GM23338 (cell line): ENCODE data around the gene ACTMAP. TPM values are rescaled to one million over a fixed set of nuclear protein-coding genes. Genes with fewer than 3 reads are reported as not detected.

ENCODE experiments used
- ATAC-seq: fragments of 200-7000 bp; cut with Tn5 transposase; 3 replicates; pipeline ENCODE4 v1.9.1; 2020
- DNase-seq: peaks from one replicate; pipeline ENCODE4 v3.0.0-alpha.2; 2015; ENCODE audit warnings: low spot score
- H2AFZ ChIP-seq: fragments of 200-600 bp; sonication (generic); 2 replicates; pipeline ENCODE4 v1.8.0; 2016; ENCODE audit warnings: antibody characterized with exemption, mild to moderate bottlenecking, moderate library complexity
- H3F3A ChIP-seq: fragments of 200-600 bp; sonication (generic); replicated peaks from 2 replicates; pipeline ENCODE4 v1.8.0; 2017; ENCODE audit warnings: antibody characterized with exemption, mixed run types, low read depth
- H3K27ac ChIP-seq: fragments of 200-600 bp; sonication (generic); 2 replicates; pipeline ENCODE4 v1.6.1; 2016; ENCODE audit warnings: low read depth
- H3K27me3 ChIP-seq: fragments of 200-600 bp; sonication (generic); 2 replicates; pipeline ENCODE4 v1.8.0; 2016; ENCODE audit warnings: mild to moderate bottlenecking, mixed run types, moderate library complexity; ENCODE audit not compliant: insufficient read depth
- H3K36me3 ChIP-seq: fragments of 200-600 bp; sonication (generic); 2 replicates; pipeline ENCODE4 v1.8.0; 2016; ENCODE audit warnings: mild to moderate bottlenecking; ENCODE audit not compliant: insufficient read depth
- H3K4me1 ChIP-seq: fragments of 200-600 bp; sonication (generic); 2 replicates; pipeline ENCODE4 v1.8.0; 2016; ENCODE audit warnings: mild to moderate bottlenecking, moderate library complexity; ENCODE audit not compliant: insufficient read depth
- H3K4me2 ChIP-seq: fragments of 200-600 bp; sonication (generic); 2 replicates; pipeline ENCODE4 v1.7.1; 2017; ENCODE audit warnings: mixed run types
- H3K4me3 ChIP-seq: fragments of 200-600 bp; sonication (generic); 2 replicates; pipeline ENCODE4 v1.6.1; 2016; ENCODE audit warnings: mixed run types
- H3K79me2 ChIP-seq: fragments of 200-600 bp; sonication (generic); replicated peaks from 2 replicates; pipeline ENCODE4 v1.8.0; 2017; ENCODE audit warnings: mild to moderate bottlenecking; ENCODE audit not compliant: insufficient read depth
- H3K9me2 ChIP-seq: fragments of 200-600 bp; sonication (generic); 2 replicates; pipeline ENCODE4 v1.8.0; 2017; ENCODE audit not compliant: insufficient read depth
- H4K20me1 ChIP-seq: fragments of 200-600 bp; sonication (generic); replicated peaks from 2 replicates; pipeline ENCODE4 v1.8.0; 2017; ENCODE audit warnings: mild to moderate bottlenecking; ENCODE audit not compliant: insufficient read depth
- H3K27ac Mint-ChIP-seq: 2 replicates; pipeline ENCODE4 v1.8.0; 2020; ENCODE audit warnings: inconsistent platforms, mild to moderate bottlenecking, moderate library complexity, mixed read lengths
- H3K27me3 Mint-ChIP-seq: 3 replicates; pipeline ENCODE4 v1.8.0; 2022; ENCODE audit warnings: low read depth, mild to moderate bottlenecking, moderate library complexity, mixed read lengths, inconsistent platforms; ENCODE audit not compliant: insufficient read depth, poor library complexity
- H3K36me3 Mint-ChIP-seq: 3 replicates; pipeline ENCODE4 v1.8.0; 2021; ENCODE audit warnings: low read depth, mild to moderate bottlenecking, inconsistent platforms, moderate library complexity, mixed read lengths
- H3K4me1 Mint-ChIP-seq: 3 replicates; pipeline ENCODE4 v1.8.0; 2020; ENCODE audit warnings: mild to moderate bottlenecking, inconsistent platforms, mixed read lengths
- H3K4me3 Mint-ChIP-seq: 3 replicates; pipeline ENCODE4 v1.8.0; 2021; ENCODE audit warnings: moderate library complexity, mild to moderate bottlenecking, inconsistent platforms, mixed read lengths
- H3K9me3 Mint-ChIP-seq: 3 replicates; pipeline ENCODE4 v1.8.0; 2020; ENCODE audit warnings: moderate library complexity, mild to moderate bottlenecking, inconsistent platforms, mixed read lengths
- CREB1 ChIP-seq: fragments of 250-450 bp; sonication (Bioruptor Pico); IDR thresholded peaks from 2 replicates; pipeline ENCODE4 v1.5.0; 2020; ENCODE audit warnings: low read depth, mild to moderate bottlenecking, moderate library complexity
- ETS1 ChIP-seq: IDR thresholded peaks from 2 replicates; pipeline ENCODE4 v1.6.1; 2016; ENCODE audit warnings: antibody characterized with exemption
- EZH2 ChIP-seq: fragments of 200-600 bp; sonication (generic); IDR thresholded peaks from one replicate; pipeline ENCODE4 v1.8.0; 2017; ENCODE audit warnings: antibody characterized with exemption, mild to moderate bottlenecking, low read depth; ENCODE audit not compliant: unreplicated experiment
- EZH2phosphoT487 ChIP-seq: fragments of 200-600 bp; sonication (generic); IDR thresholded peaks from one replicate; pipeline ENCODE4 v1.8.1; 2018; ENCODE audit warnings: antibody characterized with exemption; ENCODE audit not compliant: unreplicated experiment
- JUNB ChIP-seq: IDR thresholded peaks from one replicate; pipeline ENCODE4 v1.6.1; 2016; ENCODE audit warnings: antibody characterized with exemption; ENCODE audit not compliant: unreplicated experiment
- NANOG ChIP-seq: IDR thresholded peaks from 2 replicates; pipeline ENCODE4 v1.6.1; 2016; ENCODE audit warnings: antibody characterized with exemption, borderline replicate concordance
- POLR2AphosphoS5 ChIP-seq: IDR thresholded peaks from 2 replicates; pipeline ENCODE4 v1.6.1; 2016; ENCODE audit warnings: antibody characterized with exemption, low read depth
- STAT1 ChIP-seq: IDR thresholded peaks from one replicate; pipeline ENCODE4 v1.6.1; 2016; ENCODE audit warnings: antibody characterized with exemption; ENCODE audit not compliant: unreplicated experiment
- ZNF114 ChIP-seq: fragments of 250-450 bp; sonication (Bioruptor Pico); IDR thresholded peaks from 2 replicates; pipeline ENCODE4 v1.5.0; 2020; ENCODE audit warnings: mild to moderate bottlenecking, moderate library complexity
- ZNF331 ChIP-seq: fragments of 250-450 bp; sonication (Bioruptor Pico); IDR thresholded peaks from 2 replicates; pipeline ENCODE4 v1.5.0; 2020; ENCODE audit warnings: low read depth, mild to moderate bottlenecking, moderate library complexity
- ZNF462 ChIP-seq: fragments of 250-450 bp; sonication (Bioruptor Pico); IDR thresholded peaks from 2 replicates; pipeline ENCODE4 v1.5.0; 2020; ENCODE audit warnings: mild to moderate bottlenecking, moderate library complexity
- polyA plus RNA-seq: library from polyadenylated mRNA; unstranded; fragments of >200 nt; fragmentation: Nextera tagmentation; extraction: Ambion mirVana; gene quantifications from 2 replicates; pipeline ENCODE4 v1.2.1, GENCODE V29; 2016
- total RNA-seq: library from RNA; depleted of rRNA; stranded (reverse); fragments of >200 nt; shearing (Covaris generic); gene quantifications from 2 replicates; pipeline ENCODE4 v1.2.3, GENCODE V29; 2014
- TF ChIP-seq, protein P1 (sequence below): IDR thresholded peaks from one replicate; pipeline ENCODE4 v1.6.1; 2018; ENCODE audit warnings: antibody characterized with exemption; ENCODE audit not compliant: unreplicated experiment
- TF ChIP-seq, protein P2 (sequence below), 2 experiments: fragments of 200-600 bp in 1 of 2; sonication (generic) in 1 of 2; conservative IDR thresholded peaks; 2 replicates each; pipeline versions ENCODE4 v1.5.1 to v1.6.1; 2016 to 2017; ENCODE audit warnings: antibody characterized with exemption in 2 of 2, low read depth in 2 of 2, mild to moderate bottlenecking in 2 of 2, moderate library complexity in 1 of 2

The ACTMAP gene
- total and polyA plus RNA-seq, 2 experiments from 2014 or later = 14.9 to 16.7 TPM

- H3K4me2 ChIP-seq = no peak overlapping the region
- peaks cover 8% of the 10 kb centered on the region for H3K4me1 Mint-ChIP-seq
- H4K20me1 ChIP-seq = peaks cover 6% of the 10 kb centered on the region; the same call in 1 of the 2 replicates
- no peaks in the 10 kb centered on the region for H3K9me2 ChIP-seq
- no peaks in the 10 kb centered on the region for H3K9me3 Mint-ChIP-seq
- TF ChIP-seq ZNF331 (CRISPR knock-in tag) (no peak), ZNF462 (CRISPR knock-in tag) (no peak), ETS1 (no peak), POLR2AphosphoS5 (no peak), ZNF114 (CRISPR knock-in tag) (no peak), NANOG (no peak), EZH2 (no peak), EZH2phosphoT487 (no peak), CREB1 (CRISPR knock-in tag) (no peak), STAT1 (no peak), JUNB (no peak)
- TF ChIP-seq, protein P1, sequence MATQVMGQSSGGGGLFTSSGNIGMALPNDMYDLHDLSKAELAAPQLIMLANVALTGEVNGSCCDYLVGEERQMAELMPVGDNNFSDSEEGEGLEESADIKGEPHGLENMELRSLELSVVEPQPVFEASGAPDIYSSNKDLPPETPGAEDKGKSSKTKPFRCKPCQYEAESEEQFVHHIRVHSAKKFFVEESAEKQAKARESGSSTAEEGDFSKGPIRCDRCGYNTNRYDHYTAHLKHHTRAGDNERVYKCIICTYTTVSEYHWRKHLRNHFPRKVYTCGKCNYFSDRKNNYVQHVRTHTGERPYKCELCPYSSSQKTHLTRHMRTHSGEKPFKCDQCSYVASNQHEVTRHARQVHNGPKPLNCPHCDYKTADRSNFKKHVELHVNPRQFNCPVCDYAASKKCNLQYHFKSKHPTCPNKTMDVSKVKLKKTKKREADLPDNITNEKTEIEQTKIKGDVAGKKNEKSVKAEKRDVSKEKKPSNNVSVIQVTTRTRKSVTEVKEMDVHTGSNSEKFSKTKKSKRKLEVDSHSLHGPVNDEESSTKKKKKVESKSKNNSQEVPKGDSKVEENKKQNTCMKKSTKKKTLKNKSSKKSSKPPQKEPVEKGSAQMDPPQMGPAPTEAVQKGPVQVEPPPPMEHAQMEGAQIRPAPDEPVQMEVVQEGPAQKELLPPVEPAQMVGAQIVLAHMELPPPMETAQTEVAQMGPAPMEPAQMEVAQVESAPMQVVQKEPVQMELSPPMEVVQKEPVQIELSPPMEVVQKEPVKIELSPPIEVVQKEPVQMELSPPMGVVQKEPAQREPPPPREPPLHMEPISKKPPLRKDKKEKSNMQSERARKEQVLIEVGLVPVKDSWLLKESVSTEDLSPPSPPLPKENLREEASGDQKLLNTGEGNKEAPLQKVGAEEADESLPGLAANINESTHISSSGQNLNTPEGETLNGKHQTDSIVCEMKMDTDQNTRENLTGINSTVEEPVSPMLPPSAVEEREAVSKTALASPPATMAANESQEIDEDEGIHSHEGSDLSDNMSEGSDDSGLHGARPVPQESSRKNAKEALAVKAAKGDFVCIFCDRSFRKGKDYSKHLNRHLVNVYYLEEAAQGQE = no peak
- TF ChIP-seq, protein P2, sequence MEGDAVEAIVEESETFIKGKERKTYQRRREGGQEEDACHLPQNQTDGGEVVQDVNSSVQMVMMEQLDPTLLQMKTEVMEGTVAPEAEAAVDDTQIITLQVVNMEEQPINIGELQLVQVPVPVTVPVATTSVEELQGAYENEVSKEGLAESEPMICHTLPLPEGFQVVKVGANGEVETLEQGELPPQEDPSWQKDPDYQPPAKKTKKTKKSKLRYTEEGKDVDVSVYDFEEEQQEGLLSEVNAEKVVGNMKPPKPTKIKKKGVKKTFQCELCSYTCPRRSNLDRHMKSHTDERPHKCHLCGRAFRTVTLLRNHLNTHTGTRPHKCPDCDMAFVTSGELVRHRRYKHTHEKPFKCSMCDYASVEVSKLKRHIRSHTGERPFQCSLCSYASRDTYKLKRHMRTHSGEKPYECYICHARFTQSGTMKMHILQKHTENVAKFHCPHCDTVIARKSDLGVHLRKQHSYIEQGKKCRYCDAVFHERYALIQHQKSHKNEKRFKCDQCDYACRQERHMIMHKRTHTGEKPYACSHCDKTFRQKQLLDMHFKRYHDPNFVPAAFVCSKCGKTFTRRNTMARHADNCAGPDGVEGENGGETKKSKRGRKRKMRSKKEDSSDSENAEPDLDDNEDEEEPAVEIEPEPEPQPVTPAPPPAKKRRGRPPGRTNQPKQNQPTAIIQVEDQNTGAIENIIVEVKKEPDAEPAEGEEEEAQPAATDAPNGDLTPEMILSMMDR (conservative IDR thresholded peaks at IDR 0.05; ENCODE audit: low read depth in 2 of 2) = no peak
- DNase-seq (no peak), ATAC-seq (no peak)
- no peak overlapping the region for H3K27ac ChIP-seq
- no peaks in the 10 kb centered on the region for H3K27me3 ChIP-seq
- H3K4me3 ChIP-seq = no peak overlapping the region
- H3K27ac Mint-ChIP-seq = no peak overlapping the region
- H3F3A ChIP-seq = 0 out of 2 replicates have a peak, but pooled peaks cover 2% of the 10 kb centered on the region
- H3K27me3 Mint-ChIP-seq = peaks cover 4% of the 10 kb centered on the region
- H2AFZ ChIP-seq = no peak overlapping the region
- H3K36me3 ChIP-seq = 0 out of 2 replicates have a peak, but pooled peaks cover 5% of the 10 kb centered on the region
- H3K79me2 ChIP-seq = peaks cover 19% of the 10 kb centered on the region
- H3K4me1 ChIP-seq = peaks cover 8% of the 10 kb centered on the region
- no peak overlapping the region for H3K4me3 Mint-ChIP-seq
- peaks cover 39% of the 10 kb centered on the region for H3K36me3 Mint-ChIP-seq
Observed at GRCh38 chr19:40723661-40724254, 26.5 kb downstream of the ACTMAP start.
